Activated CD4-positive, alpha-beta T cell treated with anti-CD3 and anti-CD28 coated beads, Interleukin-2, amount 50 U/mL, for 4 hours (primary cell): ENCODE data around the gene PLXDC1.
"Not testable (repeated sequence)": the region's sequence is repeated elsewhere in the genome, so short reads cannot be mapped to it uniquely, and the experiment has no call there.

Experiments
- DNase-seq, 2 experiments: peaks; one replicate each; pipeline ENCODE4 v3.0.0-alpha.2; 2020

PLXDC1 gene

GRCh38 chr17:39178536-39178935 lies 27.1 kb upstream of the PLXDC1 start:
- no peak for DNase-seq

- no peak for DNase-seq
Observed at GRCh38 chr17:39177256-39177655, 25.8 kb upstream of the PLXDC1 start.

- no peak for DNase-seq
Observed at GRCh38 chr17:39175695-39176093, 24.3 kb upstream of the PLXDC1 start.

GRCh38 chr17:39174920-39175694 lies 23.7 kb upstream of the PLXDC1 start:
- peak; percentile 74 to 77 for DNase-seq

GRCh38 chr17:39173526-39174274 lies 22.3 kb upstream of the PLXDC1 start:
- DNase-seq, result no peak

- DNase-seq, result no peak
Observed at GRCh38 chr17:39173080-39173479, 21.6 kb upstream of the PLXDC1 start.

- DNase-seq, result no peak
Observed at GRCh38 chr17:39171933-39172332, 20.5 kb upstream of the PLXDC1 start.

GRCh38 chr17:39170558-39170957 lies 19.1 kb upstream of the PLXDC1 start:
- no peak for DNase-seq

GRCh38 chr17:39170109-39170508 lies 18.7 kb upstream of the PLXDC1 start:
- no peak for DNase-seq

GRCh38 chr17:39169518-39169917 lies 18.1 kb upstream of the PLXDC1 start:
- no peak for DNase-seq

- DNase-seq, result no peak
Observed at GRCh38 chr17:39169101-39169500, 17.7 kb upstream of the PLXDC1 start.

GRCh38 chr17:39168503-39168902 lies 17.1 kb upstream of the PLXDC1 start:
- not testable (repeated sequence) for DNase-seq

- DNase-seq, result no peak
Observed at GRCh38 chr17:39167476-39167875, 16.0 kb upstream of the PLXDC1 start.

GRCh38 chr17:39166437-39167335 lies 15.2 kb upstream of the PLXDC1 start:
- no peak for DNase-seq

GRCh38 chr17:39165841-39166349 lies 14.5 kb upstream of the PLXDC1 start, which contains the start of gene ARL5C:
Gene ARL5C, minus strand, starts transcription at chr17:39166161. Its CDS starts 401 bp downstream, at chr17:39165760.
- DNase-seq, result no peak

- DNase-seq, result no peak
Observed at GRCh38 chr17:39165178-39165840, 13.9 kb upstream of the PLXDC1 start.

GRCh38 chr17:39164675-39165143 lies 13.3 kb upstream of the PLXDC1 start:
- peak; percentile 60 to 69 for DNase-seq

- DNase-seq, result no peak
Observed at GRCh38 chr17:39161962-39162361, 10.5 kb upstream of the PLXDC1 start.

- no peak for DNase-seq
Observed at GRCh38 chr17:39158623-39159022, 7.2 kb upstream of the PLXDC1 start.

GRCh38 chr17:39156491-39156890 lies 5.1 kb upstream of the PLXDC1 start:
- no peak for DNase-seq

GRCh38 chr17:39155654-39156053 lies 4.2 kb upstream of the PLXDC1 start:
- DNase-seq, result no peak

- DNase-seq, result peak; percentile 88 to 92
Observed at GRCh38 chr17:39153599-39154051, 2.2 kb upstream of the PLXDC1 start.
